ENCODE data around the gene UPF1. TPM values are rescaled to one million over a fixed set of nuclear protein-coding genes. Genes with fewer than 3 reads are reported as not detected.

Gene UPF1
- total RNA-seq, 1 donor from 2014 or later: 103 TPM

Other genes with a start within 250 kb of the UPF1 start
- 57.6 TPM for gene REX1BD, start 243.2 kb upstream of the UPF1 start, total RNA-seq
- 38.4 TPM for gene CRLF1, start 225.2 kb upstream of the UPF1 start, total RNA-seq
- gene TMEM59L, start 219.1 kb upstream of the UPF1 start, total RNA-seq: 12.0 TPM
- gene KLHL26, start 194.9 kb upstream of the UPF1 start, total RNA-seq: 6.2 TPM
- gene CRTC1, start 148.3 kb upstream of the UPF1 start, total RNA-seq: 5.4 TPM
- gene COMP, start 40.7 kb upstream of the UPF1 start, total RNA-seq: 8.1 TPM
- 7.7 TPM for gene CERS1, start 64.2 kb downstream of the UPF1 start, total RNA-seq
- 76.4 TPM for gene COPE, start 87.4 kb downstream of the UPF1 start, total RNA-seq
- gene DDX49, start 87.8 kb downstream of the UPF1 start, total RNA-seq: 42.1 TPM
- gene HOMER3, start 109.3 kb downstream of the UPF1 start, total RNA-seq: 30.1 TPM
- 59.3 TPM for gene SUGP2, start 201.6 kb downstream of the UPF1 start, total RNA-seq
- 25.7 TPM for gene ARMC6, start 201.6 kb downstream of the UPF1 start, total RNA-seq
- 10.1 TPM for gene SLC25A42, start 232.0 kb downstream of the UPF1 start, total RNA-seq

All from tongue (tissue), 1 donor.